NCI-H1417 (cell line): Measurements from ENCODE around the gene KRTAP5-4.

Source experiments
- DNase-seq, 3 experiments: peaks; one replicate each; lab custom pipeline; 2025; lab: John Stamatoyannopoulos, UW

The KRTAP5-4 gene

GRCh38 chr11:1572197-1573076 is 49.5 kb downstream of the KRTAP5-4 start, which contains the start of gene DUSP8:
Gene DUSP8 (minus strand): TSS chr11:1572271. CDS start chr11:1565826, 6,445 bp downstream.
- peak; percentile 88 to 94 (median 89) for DNase-seq

- DNase-seq: no peak
Measured at GRCh38 chr11:1571760-1572196, 50.2 kb downstream of the KRTAP5-4 start.
